KMS-11 (cell line): Measurements from ENCODE around the gene MTHFSD.

Source experiments
- H2AFZ ChIP-seq: fragments of 200-600 bp; sonication (generic); 2 replicates; pipeline ENCODE4 v1.6.1; 2016; ENCODE audit warnings: antibody characterized with exemption, mixed run types, low read depth
- H3K27ac ChIP-seq: fragments of 200-600 bp; sonication (generic); 2 replicates; pipeline ENCODE4 v1.6.1; 2016; ENCODE audit warnings: mild to moderate bottlenecking, mixed run types
- H3K27me3 ChIP-seq: fragments of 200-600 bp; sonication (generic); 2 replicates; pipeline ENCODE4 v1.6.1; 2017; ENCODE audit warnings: mild to moderate bottlenecking, low read depth, mixed run types, moderate library complexity; ENCODE audit not compliant: insufficient read depth
- H3K36me3 ChIP-seq: fragments of 200-600 bp; sonication (generic); 2 replicates; pipeline ENCODE4 v1.6.1; 2017; ENCODE audit warnings: mild to moderate bottlenecking, mixed run types; ENCODE audit not compliant: insufficient read depth
- H3K4me1 ChIP-seq: fragments of 200-600 bp; sonication (generic); 2 replicates; pipeline ENCODE4 v1.6.1; 2016; ENCODE audit warnings: mild to moderate bottlenecking, low read depth, mixed run types; ENCODE audit not compliant: poor library complexity, severe bottlenecking
- H3K4me2 ChIP-seq: fragments of 200-600 bp; sonication (generic); 2 replicates; pipeline ENCODE4 v1.7.0; 2016; ENCODE audit warnings: mild to moderate bottlenecking, mixed run types
- H3K4me3 ChIP-seq: fragments of 200-600 bp; sonication (generic); IDR thresholded peaks from 2 replicates; pipeline ENCODE4 v1.6.1; 2017; ENCODE audit warnings: low read depth, low read length, mixed read lengths; ENCODE audit not compliant: insufficient read depth
- H3K79me2 ChIP-seq: fragments of 200-600 bp; sonication (generic); 2 replicates; pipeline ENCODE4 v1.6.1; 2016; ENCODE audit warnings: low read depth, mixed run types; ENCODE audit not compliant: insufficient read depth
- H3K9ac ChIP-seq: fragments of 200-600 bp; sonication (generic); 2 replicates; pipeline ENCODE4 v1.6.1; 2016; ENCODE audit warnings: mild to moderate bottlenecking, mixed run types
- H4K20me1 ChIP-seq: fragments of 200-600 bp; sonication (generic); 2 replicates; pipeline ENCODE4 v1.6.1; 2016; ENCODE audit warnings: mild to moderate bottlenecking, mixed run types; ENCODE audit not compliant: insufficient read depth
- CTCF ChIP-seq: fragments of 200-600 bp; sonication (generic); conservative IDR thresholded peaks from 2 replicates; pipeline ENCODE4 v1.6.1; 2017; ENCODE audit warnings: low read depth, mild to moderate bottlenecking, antibody characterized with exemption, low read length, moderate library complexity, mixed read lengths

Gene MTHFSD

GRCh38 chr16:86519007-86519648, 35.9 kb downstream of the MTHFSD start:
- Histone ChIP-seq H3K9ac (no peak overlapping the region), H3K4me1 (no peaks in the 10 kb centered on the region), H2AFZ (no peak overlapping the region), H3K36me3 (no peaks in the 10 kb centered on the region), H3K4me3 (no peak overlapping the region), H3K27me3 (peaks cover 58% of the 10 kb centered on the region; the same call in 1 of the 2 replicates), H3K4me2 (no peak overlapping the region), H4K20me1 (no peaks in the 10 kb centered on the region), H3K79me2 (no peaks in the 10 kb centered on the region), H3K27ac (no peak overlapping the region)
- TF ChIP-seq CTCF = no peak

- Histone ChIP-seq H3K27ac (no peak overlapping the region), H3K4me1 (no peaks in the 10 kb centered on the region), H3K9ac (no peak overlapping the region), H2AFZ (no peak overlapping the region), H3K4me2 (no peak overlapping the region), H3K4me3 (no peak overlapping the region), H3K36me3 (no peaks in the 10 kb centered on the region), H3K79me2 (no peaks in the 10 kb centered on the region), H3K27me3 (peaks cover 65% of the 10 kb centered on the region; the same call in 1 of the 2 replicates), H4K20me1 (no peaks in the 10 kb centered on the region)
- TF ChIP-seq CTCF = peak; percentile 31; the same call in 1 of the 2 replicates
These were observed 37.3 kb downstream of the MTHFSD start for GRCh38 chr16:86517652-86518258.

- H3K4me1 ChIP-seq = no peaks in the 10 kb centered on the region
- H3K79me2 ChIP-seq = no peaks in the 10 kb centered on the region
- peaks cover 66% of the 10 kb centered on the region; the same call in 1 of the 2 replicates for H3K27me3 ChIP-seq
- H3K4me2 ChIP-seq = no peak overlapping the region
- H3K9ac ChIP-seq = no peak overlapping the region
- H2AFZ ChIP-seq = no peak overlapping the region
- H3K36me3 ChIP-seq = no peaks in the 10 kb centered on the region
- H3K27ac ChIP-seq = no peak overlapping the region
- TF ChIP-seq CTCF = no peak
- no peak overlapping the region for H3K4me3 ChIP-seq
- H4K20me1 ChIP-seq = no peaks in the 10 kb centered on the region
These were observed 38.0 kb downstream of the MTHFSD start for GRCh38 chr16:86517033-86517432.

GRCh38 chr16:86516623-86517003, 38.4 kb downstream of the MTHFSD start:
- Histone ChIP-seq H3K36me3 (no peaks in the 10 kb centered on the region), H3K27me3 (peaks cover 66% of the 10 kb centered on the region; the same call in 1 of the 2 replicates), H3K4me1 (no peaks in the 10 kb centered on the region), H3K9ac (no peak overlapping the region), H3K27ac (no peak overlapping the region), H2AFZ (no peak overlapping the region), H3K4me3 (no peak overlapping the region), H3K4me2 (no peak overlapping the region), H4K20me1 (no peaks in the 10 kb centered on the region), H3K79me2 (no peaks in the 10 kb centered on the region)
- TF ChIP-seq CTCF = no peak
